ENCODE measurements around the gene ZFAND3. TPM values are rescaled to one million over a fixed set of nuclear protein-coding genes. Genes with fewer than 3 reads are reported as not detected.
"Not testable (repeated sequence)": the region's sequence is repeated elsewhere in the genome, so short reads cannot be mapped to it uniquely, and the experiment has no call there.

The ZFAND3 gene
- total and polyA plus RNA-seq, 12 donors: 21.4 to 163 (median 46.3) TPM

GRCh38 chr6:37893257-37893656 is 73.7 kb downstream of the ZFAND3 start:
- H3K27me3 ChIP-seq: no peaks in the 10 kb centered on the region
- peaks cover 0 to 4% (median 0%) of the 10 kb centered on the region in 3 donors for H3K9me3 ChIP-seq (replicated peaks in 1 of 3)
- H3K4me3 ChIP-seq: no peak overlapping the region
- TF ChIP-seq CTCF (IDR thresholded peaks at IDR 0.05): no peak
- no peak for TF ChIP-seq POLR2A (IDR thresholded peaks at IDR 0.05)
- 84 to 94% (median 88%) methylated on average over 3 of the region's 3 CpGs for WGBS, 4 donors
- peaks cover 16% of the 10 kb centered on the region in 2 donors for H3K4me1 ChIP-seq (replicated peaks in 1 of 2)
- intact Hi-C loops (cut with DNase I): no loop called here
- no peak overlapping the region for H3K27ac ChIP-seq
- no peak for DNase-seq
- no peaks in the 10 kb centered on the region for H3K36me3 ChIP-seq (replicated peaks in 1 of 2)

GRCh38 chr6:37893734-37894133 is 74.2 kb downstream of the ZFAND3 start:
- intact Hi-C loops (cut with DNase I); H3K27me3 ChIP-seq; H3K27ac ChIP-seq; H3K4me3 ChIP-seq; H3K36me3 ChIP-seq (replicated peaks in 1 of 2); DNase-seq; H3K9me3 ChIP-seq (replicated peaks in 1 of 3): not testable (repeated sequence)
- peaks cover 11 to 13% of the 10 kb centered on the region in 2 donors for H3K4me1 ChIP-seq (replicated peaks in 1 of 2)
- 88 to 95% (median 92%) methylated on average over 9 of the region's 9 CpGs for WGBS, 4 donors

- no peak overlapping the region for H3K27ac ChIP-seq
- 92 to 98% (median 95%) methylated on average over 5 of the region's 5 CpGs for WGBS, 4 donors
- TF ChIP-seq POLR2A (IDR thresholded peaks at IDR 0.05): no peak
Observed at GRCh38 chr6:37894585-37894984, 75.1 kb downstream of the ZFAND3 start.

GRCh38 chr6:37897321-37897720 is 77.8 kb downstream of the ZFAND3 start:
- no peak for DNase-seq
- intact Hi-C loops (cut with DNase I): no loop called here
- no peak overlapping the region for H3K4me3 ChIP-seq
- WGBS, 4 donors: 80 to 95% (median 87%) methylated on average over 5 of the region's 5 CpGs
- no peaks in the 10 kb centered on the region for H3K4me1 ChIP-seq (replicated peaks in 1 of 2)
- no peak for TF ChIP-seq CTCF (IDR thresholded peaks at IDR 0.05)
- TF ChIP-seq POLR2A (IDR thresholded peaks at IDR 0.05): no peak
- no peaks in the 10 kb centered on the region for H3K27me3 ChIP-seq
- peaks cover 0 to 4% (median 0%) of the 10 kb centered on the region in 3 donors for H3K9me3 ChIP-seq (replicated peaks in 1 of 3)
- H3K36me3 ChIP-seq (replicated peaks in 1 of 2): no peaks in the 10 kb centered on the region
- no peak overlapping the region for H3K27ac ChIP-seq

More at GRCh38 chr6:37894585-37894984, 75.1 kb downstream of the ZFAND3 start:
- Histone ChIP-seq H3K36me3 (replicated peaks in 1 of 2) (no peaks in the 10 kb centered on the region), H3K27me3 (no peaks in the 10 kb centered on the region), H3K4me1 (replicated peaks in 1 of 2) (peaks cover 2 to 4% of the 10 kb centered on the region in 2 donors), H3K9me3 (replicated peaks in 1 of 3) (peaks cover 0 to 4% (median 0%) of the 10 kb centered on the region in 3 donors), H3K4me3 (no peak overlapping the region)
- DNase-seq: no peak
- intact Hi-C loops (cut with DNase I): no loop called here

- no peak for DNase-seq
- intact Hi-C loops (cut with DNase I): no loop called here
- 91 to 97% (median 92%) methylated on average over 4 of the region's 4 CpGs for WGBS, 4 donors
Observed at GRCh38 chr6:37897818-37898515, 78.4 kb downstream of the ZFAND3 start.

More at GRCh38 chr6:37897818-37898515, 78.4 kb downstream of the ZFAND3 start:
- no peak overlapping the region for H3K27ac ChIP-seq
- no peaks in the 10 kb centered on the region for H3K4me1 ChIP-seq (replicated peaks in 1 of 2)
- no peak for TF ChIP-seq POLR2A (IDR thresholded peaks at IDR 0.05)
- TF ChIP-seq CTCF (IDR thresholded peaks at IDR 0.05): no peak
- peaks cover 0 to 4% (median 0%) of the 10 kb centered on the region in 3 donors for H3K9me3 ChIP-seq (replicated peaks in 1 of 3)
- no peaks in the 10 kb centered on the region for H3K36me3 ChIP-seq (replicated peaks in 1 of 2)
- H3K4me3 ChIP-seq: no peak overlapping the region
- H3K27me3 ChIP-seq: no peaks in the 10 kb centered on the region

Data from adrenal gland (tissue), 12 donors.